CD14-positive monocyte (primary cell): Measurements from ENCODE around the gene DDX20. TPM values are rescaled to one million over a fixed set of nuclear protein-coding genes. Genes with fewer than 3 reads are reported as not detected.

Source experiments
- DNase-seq, 3 donors: peaks; one replicate each; pipeline ENCODE4 v3.0.0-alpha.2; 2011 to 2022
- H2AFZ ChIP-seq: 2 replicates; pipeline ENCODE4 v1.6.0; 2012; ENCODE audit warnings: mild to moderate bottlenecking, low read depth, low read length, inconsistent platforms; ENCODE audit not compliant: insufficient read depth, poor library complexity, severe bottlenecking
- H3K27ac ChIP-seq, 2 donors: 1 replicate in 1 of 2; 2 replicates in 1 of 2; pipeline ENCODE4 v1.5.1; 2012 to 2013; ENCODE audit warnings: low read length in 2 of 2, control low read depth in 1 of 2, inconsistent platforms in 1 of 2, low read depth in 1 of 2, mild to moderate bottlenecking in 1 of 2
- H3K27me3 ChIP-seq, 2 donors: one replicate each; pipeline versions ENCODE4 v1.6.0 to v1.6.1; 2011 to 2013; ENCODE audit warnings: low read length in 2 of 2; ENCODE audit not compliant: control insufficient read depth in 2 of 2, insufficient read depth in 2 of 2
- H3K36me3 ChIP-seq, 2 donors: replicated peaks in 1 of 2; 1 replicate in 1 of 2; 2 replicates in 1 of 2; pipeline versions ENCODE4 v1.5.1 to v1.6.1; 2012 to 2013; ENCODE audit warnings: low read length in 2 of 2, control low read depth in 1 of 2, inconsistent platforms in 1 of 2, mild to moderate bottlenecking in 1 of 2; ENCODE audit not compliant: insufficient read depth in 2 of 2, control insufficient read depth in 1 of 2
- H3K4me1 ChIP-seq, 2 donors: 1 replicate in 1 of 2; 2 replicates in 1 of 2; pipeline versions ENCODE4 v1.5.1 to v1.6.1; 2012 to 2013; ENCODE audit warnings: low read length in 2 of 2, control low read depth in 1 of 2, inconsistent platforms in 1 of 2, mild to moderate bottlenecking in 1 of 2, moderate library complexity in 1 of 2; ENCODE audit not compliant: insufficient read depth in 2 of 2, control insufficient read depth in 1 of 2
- H3K4me2 ChIP-seq: replicated peaks from 2 replicates; pipeline ENCODE3; 2012; ENCODE audit warnings: low read length, moderate library complexity, mild to moderate bottlenecking; ENCODE audit not compliant: poor library complexity, severe bottlenecking; ENCODE audit errors: extremely low read depth
- H3K4me3 ChIP-seq, 3 experiments: fragments of 200-600 bp in 1 of 3; sonication (generic) in 1 of 3; replicated peaks in 1 of 3; 1 replicate in 2 of 3; 2 replicates in 1 of 3; pipeline ENCODE4 v1.5.1; 2011 to 2013; ENCODE audit warnings: low read length in 3 of 3, mild to moderate bottlenecking in 3 of 3, control low read depth in 2 of 3, low read depth in 2 of 3, inconsistent platforms in 1 of 3, moderate library complexity in 1 of 3
- H3K79me2 ChIP-seq: 2 replicates; pipeline ENCODE4 v1.6.0; 2012; ENCODE audit warnings: mild to moderate bottlenecking, control low read depth, inconsistent platforms, low read length, moderate library complexity; ENCODE audit not compliant: insufficient read depth
- H3K9ac ChIP-seq: 2 replicates; pipeline ENCODE4 v1.6.0; 2017; ENCODE audit warnings: low read length, mild to moderate bottlenecking; ENCODE audit not compliant: insufficient read depth, poor library complexity, severe bottlenecking
- H3K9me3 ChIP-seq, 2 donors: replicated peaks in 1 of 2; 1 replicate in 1 of 2; 2 replicates in 1 of 2; pipeline versions ENCODE4 v1.5.1 to v1.6.1; 2012 to 2013; ENCODE audit warnings: low read length in 2 of 2, control low read depth in 1 of 2; ENCODE audit not compliant: control insufficient read depth in 1 of 2, insufficient read depth in 1 of 2
- H4K20me1 ChIP-seq: 2 replicates; pipeline ENCODE4 v1.6.0; 2012; ENCODE audit warnings: mild to moderate bottlenecking, low read length, control low read depth, moderate library complexity; ENCODE audit not compliant: insufficient read depth
- H3K27ac Mint-ChIP-seq, 7 donors: one replicate each; pipeline ENCODE4 v1.8.0; 2020; ENCODE audit warnings: mild to moderate bottlenecking in 7 of 7, mixed read lengths in 7 of 7, moderate library complexity in 6 of 7, inconsistent platforms in 2 of 7
- H3K27me3 Mint-ChIP-seq, 3 donors: one replicate each; pipeline ENCODE4 v1.8.0; 2021 to 2022; ENCODE audit warnings: low read depth in 3 of 3, mild to moderate bottlenecking in 3 of 3, mixed read lengths in 3 of 3, moderate library complexity in 3 of 3, inconsistent platforms in 1 of 3
- H3K36me3 Mint-ChIP-seq, 2 donors: one replicate each; pipeline ENCODE4 v1.8.0; 2020; ENCODE audit warnings: mixed read lengths in 2 of 2, inconsistent platforms in 1 of 2, mild to moderate bottlenecking in 1 of 2
- H3K4me1 Mint-ChIP-seq: one replicate; pipeline ENCODE4 v1.8.0; 2020; ENCODE audit warnings: mild to moderate bottlenecking, mixed read lengths
- H3K4me3 Mint-ChIP-seq, 2 donors: one replicate each; pipeline ENCODE4 v1.8.0; 2020; ENCODE audit warnings: mild to moderate bottlenecking in 2 of 2, mixed read lengths in 2 of 2, moderate library complexity in 1 of 2
- H3K9me3 Mint-ChIP-seq, 7 donors: one replicate each; pipeline ENCODE4 v1.8.0; 2020 to 2022; ENCODE audit warnings: mixed read lengths in 7 of 7, mild to moderate bottlenecking in 6 of 7, moderate library complexity in 6 of 7, inconsistent platforms in 2 of 7
- WGBS: methylation state at CpG from one replicate; pipeline ENCODE4 v1.1.5; 2013; ENCODE audit warnings: missing lambda C conversion rate; ENCODE audit not compliant: insufficient coverage; 5-methylcytosine and 5-hydroxymethylcytosine counted together
- intact Hi-C, 2 donors: fragments of 100-400 bp; cut with micrococcal nuclease; formaldehyde crosslinking; loops; one replicate each; pipeline versions ENCODE4 v1.15.0 to v1.15.1; 2023
- polyA plus RNA-seq, 3 donors: library from polyadenylated mRNA; depleted of rRNA in 1 of 3; unstranded in 2 of 3; stranded (reverse) in 1 of 3; fragments of 300-500 nt in 2 of 3; fragments of >200 nt in 1 of 3; fragmentation: Illumina TruSeq in 2 of 3; gene quantifications; 1 replicate in 2 of 3; 2 replicates in 1 of 3; pipeline ENCODE4 v1.2.3, GENCODE V29; 2012 to 2021
- TF ChIP-seq, protein P1 (sequence below): fragments of 200-600 bp; IDR thresholded peaks from one replicate; pipeline ENCODE4 v1.8.0; 2022; ENCODE audit warnings: antibody characterized with exemption, mild to moderate bottlenecking

DDX20 gene
- polyA plus RNA-seq, 3 donors = 3.1 to 4.1 (median 4.0) TPM

DNA sequence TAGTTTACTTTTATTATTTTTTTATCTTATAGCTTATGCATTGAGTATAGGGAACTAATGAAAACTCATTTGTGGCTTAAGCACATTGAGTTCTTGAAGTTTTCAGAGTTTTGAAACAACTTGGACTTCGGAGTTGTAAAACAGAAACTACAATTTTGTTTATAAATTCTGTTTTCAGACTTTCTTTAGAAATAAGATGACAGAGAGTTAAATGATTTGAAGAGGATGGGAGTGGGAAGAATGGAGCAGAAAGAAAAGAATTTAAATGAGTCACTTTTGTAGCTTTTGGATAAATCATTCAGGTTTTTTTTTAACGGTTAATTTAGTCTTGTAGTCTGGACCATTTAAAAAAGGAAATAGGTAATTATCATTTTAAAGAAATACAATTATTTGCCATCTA is 48.8 kb upstream of the DDX20 start:
- Mint-ChIP-seq H3K27ac (peak overlapping the region in 3 of 7 donors; percentile 8 to 66 (median 10)), H3K9me3 (no peaks in the 10 kb centered on the region), H3K4me3 (no peak overlapping the region), H3K27me3 (no peaks in the 10 kb centered on the region), H3K4me1 (peaks cover 7% of the 10 kb centered on the region), H3K36me3 (peaks cover 71 to 90% of the 10 kb centered on the region in 2 donors)
- Histone ChIP-seq H3K27me3 (no peaks in the 10 kb centered on the region), H4K20me1 (peaks cover 60% of the 10 kb centered on the region), H3K27ac (no peak overlapping the region), H2AFZ (no peak overlapping the region), H3K4me1 (peaks cover 0 to 5% of the 10 kb centered on the region in 2 donors), H3K9me3 (no peaks in the 10 kb centered on the region), H3K36me3 (peaks cover 80 to 98% of the 10 kb centered on the region in 2 donors), H3K4me3 (no peak overlapping the region), H3K4me2 (no peak overlapping the region), H3K79me2 (no peaks in the 10 kb centered on the region), H3K9ac (no peak overlapping the region)
- DNase-seq = no peak
- no CpG with 5 or more reads among the region's 2 CpGs for WGBS
- TF ChIP-seq, protein P1, sequence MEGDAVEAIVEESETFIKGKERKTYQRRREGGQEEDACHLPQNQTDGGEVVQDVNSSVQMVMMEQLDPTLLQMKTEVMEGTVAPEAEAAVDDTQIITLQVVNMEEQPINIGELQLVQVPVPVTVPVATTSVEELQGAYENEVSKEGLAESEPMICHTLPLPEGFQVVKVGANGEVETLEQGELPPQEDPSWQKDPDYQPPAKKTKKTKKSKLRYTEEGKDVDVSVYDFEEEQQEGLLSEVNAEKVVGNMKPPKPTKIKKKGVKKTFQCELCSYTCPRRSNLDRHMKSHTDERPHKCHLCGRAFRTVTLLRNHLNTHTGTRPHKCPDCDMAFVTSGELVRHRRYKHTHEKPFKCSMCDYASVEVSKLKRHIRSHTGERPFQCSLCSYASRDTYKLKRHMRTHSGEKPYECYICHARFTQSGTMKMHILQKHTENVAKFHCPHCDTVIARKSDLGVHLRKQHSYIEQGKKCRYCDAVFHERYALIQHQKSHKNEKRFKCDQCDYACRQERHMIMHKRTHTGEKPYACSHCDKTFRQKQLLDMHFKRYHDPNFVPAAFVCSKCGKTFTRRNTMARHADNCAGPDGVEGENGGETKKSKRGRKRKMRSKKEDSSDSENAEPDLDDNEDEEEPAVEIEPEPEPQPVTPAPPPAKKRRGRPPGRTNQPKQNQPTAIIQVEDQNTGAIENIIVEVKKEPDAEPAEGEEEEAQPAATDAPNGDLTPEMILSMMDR = no peak
- intact Hi-C loops = no loop called here

- WGBS = 29% methylated on average over 2 of the region's 9 CpGs
- Histone ChIP-seq H3K79me2 (no peaks in the 10 kb centered on the region), H3K36me3 (peaks cover 81 to 96% of the 10 kb centered on the region in 2 donors), H3K27ac (peak overlapping the region; percentile 46 to 53), H3K9me3 (no peaks in the 10 kb centered on the region), H3K9ac (no peak overlapping the region), H3K27me3 (no peaks in the 10 kb centered on the region), H4K20me1 (peaks cover 51% of the 10 kb centered on the region), H3K4me2 (no peak overlapping the region), H2AFZ (no peak overlapping the region), H3K4me3 (no peak overlapping the region), H3K4me1 (peaks cover 0 to 5% of the 10 kb centered on the region in 2 donors)
- H3K4me3 Mint-ChIP-seq = no peak overlapping the region
- H3K9me3 Mint-ChIP-seq = no peaks in the 10 kb centered on the region
- peak in 1 of 3 donors; percentile 37 for DNase-seq
- peak overlapping the region in 6 of 7 donors; percentile 47 to 83 (median 68) for H3K27ac Mint-ChIP-seq
- H3K27me3 Mint-ChIP-seq = no peaks in the 10 kb centered on the region
- H3K36me3 Mint-ChIP-seq = peaks cover 69 to 83% of the 10 kb centered on the region in 2 donors
- TF ChIP-seq, protein P1 = no peak
- intact Hi-C loops = no loop called here
- H3K4me1 Mint-ChIP-seq = peaks cover 7% of the 10 kb centered on the region
Measured at GRCh38 chr1:111707906-111708305, 47.8 kb upstream of the DDX20 start.
